KMS-11 (cell line): Measurements from ENCODE around the gene SPATA19.

Source experiments
- H2AFZ ChIP-seq: fragments of 200-600 bp; sonication (generic); 2 replicates; pipeline ENCODE4 v1.6.1; 2016; ENCODE audit warnings: antibody characterized with exemption, mixed run types, low read depth
- H3K27ac ChIP-seq: fragments of 200-600 bp; sonication (generic); 2 replicates; pipeline ENCODE4 v1.6.1; 2016; ENCODE audit warnings: mild to moderate bottlenecking, mixed run types
- H3K27me3 ChIP-seq: fragments of 200-600 bp; sonication (generic); 2 replicates; pipeline ENCODE4 v1.6.1; 2017; ENCODE audit warnings: mild to moderate bottlenecking, low read depth, mixed run types, moderate library complexity; ENCODE audit not compliant: insufficient read depth
- H3K36me3 ChIP-seq: fragments of 200-600 bp; sonication (generic); 2 replicates; pipeline ENCODE4 v1.6.1; 2017; ENCODE audit warnings: mild to moderate bottlenecking, mixed run types; ENCODE audit not compliant: insufficient read depth
- H3K4me1 ChIP-seq: fragments of 200-600 bp; sonication (generic); 2 replicates; pipeline ENCODE4 v1.6.1; 2016; ENCODE audit warnings: mild to moderate bottlenecking, low read depth, mixed run types; ENCODE audit not compliant: poor library complexity, severe bottlenecking
- H3K4me2 ChIP-seq: fragments of 200-600 bp; sonication (generic); 2 replicates; pipeline ENCODE4 v1.7.0; 2016; ENCODE audit warnings: mild to moderate bottlenecking, mixed run types
- H3K4me3 ChIP-seq: fragments of 200-600 bp; sonication (generic); IDR thresholded peaks from 2 replicates; pipeline ENCODE4 v1.6.1; 2017; ENCODE audit warnings: low read depth, low read length, mixed read lengths; ENCODE audit not compliant: insufficient read depth
- H3K79me2 ChIP-seq: fragments of 200-600 bp; sonication (generic); 2 replicates; pipeline ENCODE4 v1.6.1; 2016; ENCODE audit warnings: low read depth, mixed run types; ENCODE audit not compliant: insufficient read depth
- H3K9ac ChIP-seq: fragments of 200-600 bp; sonication (generic); 2 replicates; pipeline ENCODE4 v1.6.1; 2016; ENCODE audit warnings: mild to moderate bottlenecking, mixed run types
- H4K20me1 ChIP-seq: fragments of 200-600 bp; sonication (generic); 2 replicates; pipeline ENCODE4 v1.6.1; 2016; ENCODE audit warnings: mild to moderate bottlenecking, mixed run types; ENCODE audit not compliant: insufficient read depth
- TF ChIP-seq, protein P1 (sequence below): fragments of 200-600 bp; sonication (generic); conservative IDR thresholded peaks from 2 replicates; pipeline ENCODE4 v1.6.1; 2017; ENCODE audit warnings: low read depth, mild to moderate bottlenecking, antibody characterized with exemption, low read length, moderate library complexity, mixed read lengths

The SPATA19 gene

DNA sequence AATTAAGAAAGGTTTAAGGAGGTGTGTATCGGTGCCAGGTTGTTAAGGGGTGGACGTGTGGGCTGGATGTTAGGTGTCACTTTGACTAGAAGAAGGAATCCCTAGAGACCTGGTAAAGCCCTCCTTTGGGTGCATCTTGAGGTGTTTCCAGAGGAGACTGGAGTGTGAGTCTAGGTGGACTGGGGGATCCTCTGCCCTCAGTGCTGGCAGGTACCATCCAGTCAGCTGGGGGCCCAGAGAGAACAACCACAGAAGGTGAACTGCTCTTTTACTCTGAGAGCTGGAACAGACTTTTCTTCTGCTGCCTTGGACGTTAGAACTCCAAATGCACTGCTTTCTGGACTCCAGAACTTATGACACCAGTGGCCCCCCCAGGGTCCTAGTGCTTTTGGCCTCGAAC lies 44.0 kb downstream of the SPATA19 start:
- H3K79me2 ChIP-seq, result no peaks in the 10 kb centered on the region
- no peak overlapping the region for H3K9ac ChIP-seq
- no peaks in the 10 kb centered on the region for H4K20me1 ChIP-seq
- no peak overlapping the region for H2AFZ ChIP-seq
- H3K27ac ChIP-seq, result no peak overlapping the region
- H3K27me3 ChIP-seq, result no peaks in the 10 kb centered on the region
- TF ChIP-seq, protein P1, sequence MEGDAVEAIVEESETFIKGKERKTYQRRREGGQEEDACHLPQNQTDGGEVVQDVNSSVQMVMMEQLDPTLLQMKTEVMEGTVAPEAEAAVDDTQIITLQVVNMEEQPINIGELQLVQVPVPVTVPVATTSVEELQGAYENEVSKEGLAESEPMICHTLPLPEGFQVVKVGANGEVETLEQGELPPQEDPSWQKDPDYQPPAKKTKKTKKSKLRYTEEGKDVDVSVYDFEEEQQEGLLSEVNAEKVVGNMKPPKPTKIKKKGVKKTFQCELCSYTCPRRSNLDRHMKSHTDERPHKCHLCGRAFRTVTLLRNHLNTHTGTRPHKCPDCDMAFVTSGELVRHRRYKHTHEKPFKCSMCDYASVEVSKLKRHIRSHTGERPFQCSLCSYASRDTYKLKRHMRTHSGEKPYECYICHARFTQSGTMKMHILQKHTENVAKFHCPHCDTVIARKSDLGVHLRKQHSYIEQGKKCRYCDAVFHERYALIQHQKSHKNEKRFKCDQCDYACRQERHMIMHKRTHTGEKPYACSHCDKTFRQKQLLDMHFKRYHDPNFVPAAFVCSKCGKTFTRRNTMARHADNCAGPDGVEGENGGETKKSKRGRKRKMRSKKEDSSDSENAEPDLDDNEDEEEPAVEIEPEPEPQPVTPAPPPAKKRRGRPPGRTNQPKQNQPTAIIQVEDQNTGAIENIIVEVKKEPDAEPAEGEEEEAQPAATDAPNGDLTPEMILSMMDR, result no peak
- H3K4me1 ChIP-seq, result no peaks in the 10 kb centered on the region
- H3K36me3 ChIP-seq, result no peaks in the 10 kb centered on the region
- H3K4me2 ChIP-seq, result no peak overlapping the region
- H3K4me3 ChIP-seq, result no peak overlapping the region

DNA sequence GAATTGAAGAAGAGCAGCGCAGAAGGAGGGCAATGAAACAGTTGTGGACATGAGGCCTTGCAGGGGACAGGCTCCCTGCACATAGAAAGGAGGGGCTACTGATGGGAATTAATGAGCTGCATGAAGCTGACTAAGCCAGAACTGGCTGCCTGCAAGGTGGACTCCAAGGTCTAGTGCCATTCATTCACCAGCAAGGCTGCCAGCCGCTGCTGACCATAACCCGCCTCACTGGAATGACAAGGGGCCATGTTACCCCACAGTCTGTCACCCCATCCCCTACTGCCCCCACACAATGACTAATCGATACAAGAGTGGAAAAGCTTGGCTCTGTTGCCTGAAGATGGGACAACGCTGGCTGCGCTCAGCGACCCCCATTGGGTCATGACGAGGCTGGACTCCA lies 44.6 kb downstream of the SPATA19 start:
- Histone ChIP-seq H3K27ac (no peak overlapping the region), H3K4me3 (no peak overlapping the region), H3K36me3 (no peaks in the 10 kb centered on the region), H3K79me2 (no peaks in the 10 kb centered on the region), H4K20me1 (no peaks in the 10 kb centered on the region), H3K27me3 (no peaks in the 10 kb centered on the region), H3K9ac (no peak overlapping the region), H2AFZ (no peak overlapping the region), H3K4me2 (no peak overlapping the region), H3K4me1 (no peaks in the 10 kb centered on the region)
- TF ChIP-seq, protein P1, result no peak

DNA sequence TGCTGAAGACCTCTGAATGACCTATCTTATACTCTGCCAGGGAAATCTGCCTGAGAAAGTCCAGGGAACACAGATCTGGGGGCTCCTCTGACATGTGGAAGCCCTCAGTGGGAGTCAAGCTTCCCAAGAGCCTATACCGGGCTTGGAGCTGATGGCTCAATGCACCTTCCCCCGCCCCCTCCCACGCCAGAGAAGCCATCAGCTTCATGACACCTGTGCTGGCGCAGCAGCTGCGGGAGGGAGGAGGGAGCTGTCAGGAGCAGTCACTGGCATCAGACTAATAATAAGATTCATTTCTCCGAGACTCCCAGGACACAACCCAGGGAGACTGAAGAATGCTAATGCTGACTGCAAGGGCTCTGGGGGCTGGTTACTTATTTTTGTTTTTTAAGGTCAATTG lies 47.8 kb downstream of the SPATA19 start:
- TF ChIP-seq, protein P1, result no peak
- H2AFZ ChIP-seq, result no peak overlapping the region
- no peak overlapping the region for H3K4me3 ChIP-seq
- H3K9ac ChIP-seq, result no peak overlapping the region
- no peaks in the 10 kb centered on the region for H3K4me1 ChIP-seq
- H3K4me2 ChIP-seq, result no peak overlapping the region
- no peaks in the 10 kb centered on the region for H3K79me2 ChIP-seq
- no peaks in the 10 kb centered on the region for H3K27me3 ChIP-seq
- H4K20me1 ChIP-seq, result no peaks in the 10 kb centered on the region
- H3K27ac ChIP-seq, result no peak overlapping the region
- H3K36me3 ChIP-seq, result no peaks in the 10 kb centered on the region

DNA sequence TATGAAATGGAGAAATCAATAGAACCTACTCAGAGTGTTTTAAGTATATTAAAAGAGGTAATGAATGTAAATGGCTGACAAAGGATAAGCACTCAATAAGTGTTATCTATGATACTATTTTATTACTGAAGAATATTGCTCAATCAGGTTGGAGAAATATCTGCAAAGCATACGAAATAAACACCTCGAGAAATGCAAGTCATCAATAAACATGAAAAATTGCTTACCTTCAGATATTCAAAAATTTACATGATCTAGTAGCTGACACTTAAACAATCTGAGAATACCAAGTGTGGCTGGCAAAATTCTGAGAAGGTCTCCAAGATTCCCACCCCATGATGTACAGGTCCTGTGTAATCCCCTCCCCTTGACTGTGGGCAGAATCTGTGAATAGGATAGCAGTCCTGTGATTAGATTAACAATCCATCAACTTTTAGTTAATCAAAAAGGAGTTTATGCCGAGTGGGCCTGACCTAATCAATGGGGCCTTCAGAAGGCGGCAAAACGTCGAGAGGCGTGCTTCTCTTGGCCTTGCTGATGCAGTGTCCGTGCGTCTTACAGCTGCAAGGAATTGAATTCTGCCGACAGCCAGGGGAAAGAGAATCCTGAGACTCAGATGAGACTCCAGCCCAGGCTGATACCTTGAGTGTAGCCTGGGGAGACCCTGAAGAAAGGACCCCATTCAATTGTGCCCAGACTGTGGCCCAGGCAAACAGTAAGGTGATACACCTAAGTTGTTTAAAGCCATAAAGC lies 49.1 kb downstream of the SPATA19 start:
- H3K4me2 ChIP-seq, result no peak overlapping the region
- H3K79me2 ChIP-seq, result no peaks in the 10 kb centered on the region
- H3K27me3 ChIP-seq, result no peaks in the 10 kb centered on the region
- no peaks in the 10 kb centered on the region for H3K4me1 ChIP-seq
- no peaks in the 10 kb centered on the region for H4K20me1 ChIP-seq
- TF ChIP-seq, protein P1, result no peak
- no peak overlapping the region for H3K4me3 ChIP-seq
- H3K36me3 ChIP-seq, result no peaks in the 10 kb centered on the region
- H3K9ac ChIP-seq, result no peak overlapping the region
- H3K27ac ChIP-seq, result no peak overlapping the region
- H2AFZ ChIP-seq, result no peak overlapping the region
